Fibroblast of lung (primary cell): ENCODE data around the gene BLOC1S6. TPM values are rescaled to one million over a fixed set of nuclear protein-coding genes. Genes with fewer than 3 reads are reported as not detected.

ENCODE experiments used
- DNase-seq, 2 donors: peaks; one replicate each; pipeline versions ENCODE4 v3.0.0 to v3.0.0-alpha.2; 2010; ENCODE audit warnings: low read depth in 2 of 2
- H2AFZ ChIP-seq: 2 replicates; pipeline ENCODE4 v1.5.1; 2012; ENCODE audit warnings: low read length, control low read depth, inconsistent platforms
- H3K27ac ChIP-seq: 2 replicates; pipeline ENCODE4 v1.5.1; 2011; ENCODE audit warnings: low read length, control low read depth; ENCODE audit not compliant: insufficient read depth
- H3K27me3 ChIP-seq: 2 replicates; pipeline ENCODE4 v1.5.1; 2011; ENCODE audit warnings: mild to moderate bottlenecking, low read length; ENCODE audit not compliant: control insufficient read depth, insufficient read depth
- H3K36me3 ChIP-seq: 2 replicates; pipeline ENCODE4 v1.5.1; 2011; ENCODE audit warnings: low read length; ENCODE audit not compliant: control insufficient read depth, insufficient read depth
- H3K4me1 ChIP-seq: 2 replicates; pipeline ENCODE4 v1.5.1; 2011; ENCODE audit warnings: low read length; ENCODE audit not compliant: control insufficient read depth, insufficient read depth; ENCODE audit errors: extremely low read depth
- H3K4me2 ChIP-seq: 2 replicates; pipeline ENCODE4 v1.5.1; 2011; ENCODE audit warnings: low read length, control low read depth; ENCODE audit not compliant: insufficient read depth; ENCODE audit errors: extremely low read depth
- H3K4me3 ChIP-seq, 4 experiments: fragments of 200-600 bp in 1 of 4; sonication (generic) in 1 of 4; replicated peaks in 1 of 4; 2 replicates each; pipeline ENCODE4 v1.5.1; 2011 to 2016; ENCODE audit warnings: low read length in 4 of 4, low read depth in 3 of 4, mild to moderate bottlenecking in 3 of 4, control low read depth in 2 of 4, inconsistent platforms in 1 of 4, mixed read lengths in 1 of 4; ENCODE audit not compliant: insufficient read depth in 1 of 4; ENCODE audit errors: control extremely low read depth in 1 of 4
- H3K79me2 ChIP-seq: 2 replicates; pipeline ENCODE4 v1.5.1; 2012; ENCODE audit warnings: mild to moderate bottlenecking, low read length, inconsistent platforms; ENCODE audit not compliant: control insufficient read depth, insufficient read depth
- H3K9ac ChIP-seq: 2 replicates; pipeline ENCODE4 v1.5.1; 2011; ENCODE audit warnings: mild to moderate bottlenecking, low read length, control low read depth; ENCODE audit not compliant: insufficient read depth
- H3K9me3 ChIP-seq: 2 replicates; pipeline ENCODE4 v1.5.1; 2012; ENCODE audit warnings: low read depth, low read length; ENCODE audit not compliant: control insufficient read depth, insufficient read depth
- H4K20me1 ChIP-seq: 2 replicates; pipeline ENCODE4 v1.5.1; 2011; ENCODE audit warnings: low read length; ENCODE audit not compliant: control insufficient read depth, insufficient read depth; ENCODE audit errors: extremely low read depth
- CTCF ChIP-seq, 2 donors: IDR thresholded peaks in 1 of 2; conservative IDR thresholded peaks in 1 of 2; 1 replicate in 1 of 2; 2 replicates in 1 of 2; pipeline ENCODE4 v1.5.1; 2011 to 2012; ENCODE audit warnings: low read length in 2 of 2, control low read depth in 1 of 2, inconsistent platforms in 1 of 2, low read depth in 1 of 2, mild to moderate bottlenecking in 1 of 2
- EZH2 ChIP-seq: IDR thresholded peaks from 2 replicates; pipeline ENCODE4 v1.5.1; 2012; ENCODE audit warnings: low read length, control low read depth, mild to moderate bottlenecking; ENCODE audit errors: missing control alignments
- polyA plus RNA-seq, 2 donors: library from polyadenylated mRNA; depleted of rRNA in 1 of 2; stranded (reverse) in 1 of 2; unstranded in 1 of 2; fragments of >200 nt; gene quantifications; 2 replicates each; pipeline ENCODE4 v1.2.1, GENCODE V29; 2011 to 2012; ENCODE audit warnings: missing spikeins in 1 of 2
- total RNA-seq: library from RNA; depleted of rRNA; stranded (reverse); fragments of >200 nt; gene quantifications from 2 replicates; pipeline ENCODE4 v1.2.1, GENCODE V29; 2014

The BLOC1S6 gene
- total and polyA plus RNA-seq, 2 donors (not counting 1 experiment from before 2014, with no cell fraction given) = 38.3 to 84.6 TPM

- DNase-seq = no peak
- Histone ChIP-seq H3K9ac (no peak overlapping the region), H3K4me2 (no peak overlapping the region), H3K79me2 (no peaks in the 10 kb centered on the region), H3K36me3 (no peaks in the 10 kb centered on the region), H4K20me1 (no peaks in the 10 kb centered on the region), H3K9me3 (no peaks in the 10 kb centered on the region), H3K27me3 (no peaks in the 10 kb centered on the region), H3K27ac (no peak overlapping the region), H3K4me3 (no peak overlapping the region), H3K4me1 (no peaks in the 10 kb centered on the region), H2AFZ (no peak overlapping the region)
- TF ChIP-seq CTCF (conservative IDR thresholded peaks at IDR 0.05 in 1 of 2, IDR thresholded peaks at IDR 0.05 in 1 of 2; ENCODE audit: low read depth in 1 of 2, low read length in 2 of 2) (no peak), EZH2 (no peak)
Observed at GRCh38 chr15:45551676-45552075, 35.5 kb upstream of the BLOC1S6 start.

- H3K27ac ChIP-seq = no peak overlapping the region
- no peak overlapping the region for H3K4me2 ChIP-seq
- H4K20me1 ChIP-seq = no peaks in the 10 kb centered on the region
- TF ChIP-seq CTCF (conservative IDR thresholded peaks at IDR 0.05 in 1 of 2, IDR thresholded peaks at IDR 0.05 in 1 of 2; ENCODE audit: low read depth in 1 of 2, low read length in 2 of 2) (no peak), EZH2 (no peak)
- no peak overlapping the region for H2AFZ ChIP-seq
- no peak overlapping the region for H3K9ac ChIP-seq
- DNase-seq = no peak
- no peak overlapping the region for H3K4me3 ChIP-seq
- no peaks in the 10 kb centered on the region for H3K9me3 ChIP-seq
- H3K4me1 ChIP-seq = no peaks in the 10 kb centered on the region
- no peaks in the 10 kb centered on the region for H3K79me2 ChIP-seq
- no peaks in the 10 kb centered on the region for H3K27me3 ChIP-seq
- no peaks in the 10 kb centered on the region for H3K36me3 ChIP-seq
Observed at GRCh38 chr15:45555934-45556608, 31.1 kb upstream of the BLOC1S6 start.

DNA sequence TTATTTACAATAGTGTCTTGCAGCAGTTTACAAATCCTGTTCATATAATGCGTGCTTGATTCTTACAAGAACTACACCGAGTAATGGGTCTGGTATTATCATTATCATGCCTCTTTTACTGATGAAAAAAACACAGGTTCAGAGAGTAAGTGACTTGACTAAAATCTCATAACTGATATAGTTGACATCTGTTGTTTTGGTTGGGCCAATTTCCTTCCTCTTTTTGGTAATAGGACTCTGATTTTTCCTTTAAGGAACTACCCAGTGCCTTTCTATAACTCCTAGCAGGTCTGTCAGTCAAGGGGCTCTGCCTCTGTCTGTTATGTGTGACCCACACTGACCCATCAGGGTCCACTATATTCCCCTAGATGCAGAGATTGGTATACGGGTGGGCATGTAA, 14.6 kb upstream of the BLOC1S6 start:
- no peak for TF ChIP-seq CTCF (conservative IDR thresholded peaks at IDR 0.05 in 1 of 2, IDR thresholded peaks at IDR 0.05 in 1 of 2; ENCODE audit: low read depth in 1 of 2, low read length in 2 of 2)

More for the DNA sequence above, 14.6 kb upstream of the BLOC1S6 start:
- no peak for DNase-seq
- no peaks in the 10 kb centered on the region for H3K79me2 ChIP-seq
- H3K4me3 ChIP-seq = no peak overlapping the region
- H3K36me3 ChIP-seq = no peaks in the 10 kb centered on the region
- no peaks in the 10 kb centered on the region for H3K9me3 ChIP-seq
- H3K27me3 ChIP-seq = peaks cover 6% of the 10 kb centered on the region
- no peaks in the 10 kb centered on the region for H4K20me1 ChIP-seq
- H3K27ac ChIP-seq = no peak overlapping the region
- H3K4me1 ChIP-seq = no peaks in the 10 kb centered on the region
- H3K4me2 ChIP-seq = no peak overlapping the region
- H2AFZ ChIP-seq = no peak overlapping the region
- no peak overlapping the region for H3K9ac ChIP-seq
